Heart left ventricle (tissue), 13 donors: ENCODE data around the gene TEX101.

Experiments
- CTCF ChIP-seq, 12 donors: fragments of 200-600 bp; sonication (generic) in 4 of 12; IDR thresholded peaks; one replicate each; pipeline versions ENCODE4 v1.5.0 to v1.8.0; 2018 to 2022; ENCODE audit warnings: antibody characterized with exemption in 12 of 12, mild to moderate bottlenecking in 5 of 12
- POLR2A ChIP-seq, 2 donors: fragments of 450-650 bp; IDR thresholded peaks; one replicate each; pipeline ENCODE4 v1.6.1; 2017; ENCODE audit warnings: antibody characterized with exemption in 2 of 2, mild to moderate bottlenecking in 2 of 2, moderate library complexity in 2 of 2
- donor health status: ischemic (EF 13 %, LVEDD 7.1; RV severe dilation, severe dysfunction).
- donor health status: DM: no; HTN: yes; CAD: no.
- donor health status: DM: no; HTN: no; CAD: no.
- donor health status: ischemic (EF 25% LVEDD 6.9; RV normal size, moderate dysfunction).
- donor health status: ischemic (EF 25% LVEDD 5.7; RV mildly dilated, moderate dysfunction).
- donor health status: ischemic (EF 35%, LVEDD 5.7; RV mildly dilated, moderate dysfunction).
- donor health status: nonischemic (EF 11% LVEDD 7.7; RV severe dilation, severe dysfunction).
- donor health status: DM: yes; HTN: yes; CAD: no.
- donor health status: PGD.
- donor health status: ischemic (EF 29% LVEDD 5.4; RV normal size, mild dysfunction).
- donor health status: nonischemic (EF 23%, LVEDD 6.1; RV moderate dilation, normal function).

DNA sequence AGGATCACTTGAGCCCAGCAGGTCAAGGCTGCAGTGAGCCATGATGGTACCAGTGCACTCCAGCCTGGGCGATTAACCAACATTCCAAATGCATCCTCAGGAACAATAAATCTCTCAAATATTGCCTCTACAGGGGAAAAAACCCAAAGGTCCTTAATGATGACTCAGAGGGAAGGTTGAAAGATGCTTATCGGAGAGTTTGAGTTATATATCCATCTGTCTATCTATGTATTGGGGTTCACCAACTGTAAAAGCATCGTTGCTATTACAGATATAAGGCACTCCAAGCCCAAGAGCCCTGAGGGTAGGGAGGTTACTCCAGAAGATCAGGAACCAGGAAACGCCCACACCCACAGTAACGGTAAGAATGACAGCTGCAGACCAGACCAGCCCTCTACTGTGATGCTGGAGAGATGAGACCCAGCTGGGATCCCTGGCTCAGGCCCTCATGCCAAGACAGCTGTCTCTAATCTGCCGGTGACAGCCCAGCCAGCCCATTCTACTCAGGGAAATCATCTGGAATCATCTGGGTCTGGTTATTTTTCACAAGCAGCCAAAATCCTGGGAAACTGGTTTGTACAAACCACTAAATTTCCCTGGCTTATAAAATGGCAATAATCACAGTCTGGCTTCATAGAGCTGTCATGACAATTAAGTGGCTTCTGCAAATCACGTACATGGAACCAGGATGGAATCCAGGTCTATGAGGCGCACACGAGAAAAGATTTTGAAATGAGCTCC, 23.8 kb downstream of the TEX101 start:
- TF ChIP-seq CTCF (IDR thresholded peaks at IDR 0.05) = no peak
- TF ChIP-seq POLR2A (IDR thresholded peaks at IDR 0.05) = no peak
